RWPE2 (cell line): ENCODE measurements around the gene GRM4.

Experiments
- ATAC-seq: fragments of 200-7000 bp; cut with Tn5 transposase; 3 replicates; pipeline ENCODE4 v1.9.1; 2021; ENCODE audit warnings: low read depth
- DNase-seq: peaks from one replicate; pipeline ENCODE4 v3.0.0-alpha.2; 2020; ENCODE audit warnings: low spot score
- H3K27ac ChIP-seq: fragments of 450-650 bp; 2 replicates; pipeline ENCODE4 v1.5.1; 2017; ENCODE audit warnings: mild to moderate bottlenecking; ENCODE audit not compliant: poor library complexity, severe bottlenecking
- H3K27me3 ChIP-seq: fragments of 250-450 bp; sonication (Bioruptor Pico); 2 replicates; pipeline ENCODE4 v1.5.1; 2021; ENCODE audit warnings: mild to moderate bottlenecking, moderate library complexity; ENCODE audit not compliant: insufficient read depth, poor library complexity, severe bottlenecking
- H3K36me3 ChIP-seq: fragments of 250-450 bp; sonication (Bioruptor Pico); 2 replicates; pipeline ENCODE4 v1.5.1; 2020; ENCODE audit warnings: low read depth, mild to moderate bottlenecking, moderate library complexity
- H3K4me1 ChIP-seq: fragments of 250-450 bp; sonication (Bioruptor Pico); 2 replicates; pipeline ENCODE4 v1.5.1; 2021; ENCODE audit warnings: mild to moderate bottlenecking, moderate library complexity; ENCODE audit not compliant: insufficient read depth, poor library complexity, severe bottlenecking
- H3K4me3 ChIP-seq: fragments of 250-450 bp; sonication (Bioruptor Pico); 2 replicates; pipeline ENCODE4 v1.5.1; 2021; ENCODE audit warnings: mild to moderate bottlenecking, moderate library complexity; ENCODE audit not compliant: severe bottlenecking
- H3K9me3 ChIP-seq: fragments of 250-450 bp; sonication (Bioruptor Pico); 2 replicates; pipeline ENCODE4 v1.5.1; 2021; ENCODE audit warnings: mild to moderate bottlenecking, moderate library complexity; ENCODE audit not compliant: severe bottlenecking
- CTCF ChIP-seq: fragments of 450-650 bp; IDR thresholded peaks from one replicate; pipeline ENCODE4 v1.5.1; 2017; ENCODE audit warnings: mild to moderate bottlenecking, moderate library complexity; ENCODE audit not compliant: poor library complexity, severe bottlenecking

The GRM4 gene

GRCh38 chr6:34072727-34073126, 73.2 kb downstream of the GRM4 start:
- Histone ChIP-seq H3K27ac (no peak overlapping the region), H3K9me3 (no peaks in the 10 kb centered on the region), H3K4me3 (no peak overlapping the region), H3K27me3 (no peaks in the 10 kb centered on the region), H3K36me3 (no peaks in the 10 kb centered on the region), H3K4me1 (no peaks in the 10 kb centered on the region)
- no peak for TF ChIP-seq CTCF
- DNase-seq (no peak), ATAC-seq (no peak)

GRCh38 chr6:34071884-34072379, 74.0 kb downstream of the GRM4 start:
- no peak for ATAC-seq
- TF ChIP-seq CTCF: no peak
- Histone ChIP-seq H3K4me3 (no peak overlapping the region), H3K36me3 (no peaks in the 10 kb centered on the region), H3K4me1 (no peaks in the 10 kb centered on the region), H3K27ac (no peak overlapping the region), H3K9me3 (no peaks in the 10 kb centered on the region), H3K27me3 (no peaks in the 10 kb centered on the region)
- no peak for DNase-seq

- DNase-seq: no peak
- Histone ChIP-seq H3K4me3 (no peak overlapping the region), H3K9me3 (no peaks in the 10 kb centered on the region), H3K36me3 (no peaks in the 10 kb centered on the region), H3K4me1 (no peaks in the 10 kb centered on the region), H3K27me3 (peaks cover 5% of the 10 kb centered on the region), H3K27ac (no peak overlapping the region)
- TF ChIP-seq CTCF: no peak
- no peak for ATAC-seq
Measured at GRCh38 chr6:34071136-34071883, 74.6 kb downstream of the GRM4 start.

- no peak for DNase-seq
- no peaks in the 10 kb centered on the region for H3K4me1 ChIP-seq
- H3K4me3 ChIP-seq: no peak overlapping the region
Measured at GRCh38 chr6:34070315-34071135, 75.4 kb downstream of the GRM4 start.

More at GRCh38 chr6:34070315-34071135, 75.4 kb downstream of the GRM4 start:
- Histone ChIP-seq H3K36me3 (no peaks in the 10 kb centered on the region), H3K9me3 (no peaks in the 10 kb centered on the region), H3K27ac (no peak overlapping the region), H3K27me3 (peaks cover 13% of the 10 kb centered on the region)
- peak; percentile 55 for ATAC-seq
- TF ChIP-seq CTCF: no peak
